CD4-positive, alpha-beta T cell (primary cell): ENCODE measurements around the gene ID1. TPM values are rescaled to one million over a fixed set of nuclear protein-coding genes. Genes with fewer than 3 reads are reported as not detected.
"Not testable (repeated sequence)": the region's sequence is repeated elsewhere in the genome, so short reads cannot be mapped to it uniquely, and the experiment has no call there.

Source experiments
- ATAC-seq: fragments of 200-7000 bp; cut with Tn5 transposase; one replicate; pipeline ENCODE4 v1.10.0; 2022; ENCODE audit warnings: mild to moderate bottlenecking; ENCODE audit not compliant: poor library complexity
- CTCF ChIA-PET: fragments of 350-600 bp; sonication (Branson Sonifier 250); formaldehyde crosslinking; loops from one replicate; lab custom pipeline; 2021; ENCODE audit warnings: antibody characterized with exemption, inconsistent platforms; lab: Charles Lee
- POLR2A ChIA-PET: fragments of 350-600 bp; sonication (Branson Sonifier 250); formaldehyde crosslinking; loops from one replicate; lab custom pipeline; 2021; ENCODE audit warnings: antibody characterized with exemption, inconsistent platforms; lab: Charles Lee
- DNase-seq, 14 experiments: peaks; one replicate each; pipeline ENCODE4 v3.0.0-alpha.2; 2013 to 2020; ENCODE audit warnings: mixed read lengths in 2 of 14
- H3K27ac ChIP-seq, 2 donors: one replicate each; pipeline versions ENCODE4 v1.5.1 to v1.7.0; 2013; ENCODE audit warnings: low read length in 2 of 2, low read depth in 1 of 2, mild to moderate bottlenecking in 1 of 2
- H3K27me3 ChIP-seq, 2 experiments: 1 replicate in 1 of 2; 2 replicates in 1 of 2; pipeline versions ENCODE4 v1.6.1 to v1.7.0; 2013; ENCODE audit warnings: low read length in 2 of 2, control low read depth in 1 of 2, mild to moderate bottlenecking in 1 of 2, moderate library complexity in 1 of 2; ENCODE audit not compliant: insufficient read depth in 2 of 2, control insufficient read depth in 1 of 2
- H3K36me3 ChIP-seq: one replicate; pipeline ENCODE4 v1.6.1; 2013; ENCODE audit warnings: low read length, control low read depth; ENCODE audit not compliant: insufficient read depth
- H3K4me1 ChIP-seq: one replicate; pipeline ENCODE4 v1.6.1; 2013; ENCODE audit warnings: low read length, control low read depth; ENCODE audit not compliant: insufficient read depth
- H3K4me3 ChIP-seq: one replicate; pipeline ENCODE4 v1.5.1; 2013; ENCODE audit warnings: mild to moderate bottlenecking, low read length, moderate library complexity
- H3K9me3 ChIP-seq, 2 experiments: 1 replicate in 1 of 2; 2 replicates in 1 of 2; pipeline versions ENCODE4 v1.6.1 to v1.7.0; 2013; ENCODE audit warnings: low read length in 2 of 2, mild to moderate bottlenecking in 2 of 2, control low read depth in 1 of 2, moderate library complexity in 1 of 2; ENCODE audit not compliant: control insufficient read depth in 1 of 2, insufficient read depth in 1 of 2
- H3K27ac Mint-ChIP-seq: one replicate; pipeline ENCODE4 v1.8.0; 2020; ENCODE audit warnings: mixed read lengths
- H3K27me3 Mint-ChIP-seq: one replicate; pipeline ENCODE4 v1.8.0; 2021; ENCODE audit warnings: mixed read lengths
- H3K36me3 Mint-ChIP-seq: one replicate; pipeline ENCODE4 v1.8.0; 2021; ENCODE audit warnings: low read depth, mixed read lengths
- H3K4me1 Mint-ChIP-seq: one replicate; pipeline ENCODE4 v1.8.0; 2021; ENCODE audit warnings: low read depth, mixed read lengths
- H3K4me3 Mint-ChIP-seq: one replicate; pipeline ENCODE4 v1.8.0; 2020; ENCODE audit warnings: mild to moderate bottlenecking, mixed read lengths
- H3K9me3 Mint-ChIP-seq: one replicate; pipeline ENCODE4 v1.8.0; 2020; ENCODE audit warnings: mixed read lengths
- intact Hi-C, 2 experiments: fragments of 100-400 bp; cut with DNase I in 1 of 2; cut with micrococcal nuclease in 1 of 2; formaldehyde crosslinking; loops; one replicate each; pipeline versions ENCODE4 v1.15.1 to v1.9.0; 2023 to 2025; cut with DNase I, micrococcal nuclease
- total RNA-seq, 174 experiments: library from RNA in 2 of 174; stranded (reverse) in 2 of 174; gene quantifications; one replicate each; pipeline ENCODE4 v1.2.3 and lab custom pipeline; 2021 to 2026
- TF ChIP-seq, protein P1 (sequence below): fragments of 200-600 bp; IDR thresholded peaks from one replicate; pipeline ENCODE4 v1.8.0; 2022; ENCODE audit warnings: antibody characterized with exemption, mild to moderate bottlenecking

ID1 gene
- total RNA-seq, 2 experiments from 2014 or later: 22.8 to 24.2 TPM

DNA sequence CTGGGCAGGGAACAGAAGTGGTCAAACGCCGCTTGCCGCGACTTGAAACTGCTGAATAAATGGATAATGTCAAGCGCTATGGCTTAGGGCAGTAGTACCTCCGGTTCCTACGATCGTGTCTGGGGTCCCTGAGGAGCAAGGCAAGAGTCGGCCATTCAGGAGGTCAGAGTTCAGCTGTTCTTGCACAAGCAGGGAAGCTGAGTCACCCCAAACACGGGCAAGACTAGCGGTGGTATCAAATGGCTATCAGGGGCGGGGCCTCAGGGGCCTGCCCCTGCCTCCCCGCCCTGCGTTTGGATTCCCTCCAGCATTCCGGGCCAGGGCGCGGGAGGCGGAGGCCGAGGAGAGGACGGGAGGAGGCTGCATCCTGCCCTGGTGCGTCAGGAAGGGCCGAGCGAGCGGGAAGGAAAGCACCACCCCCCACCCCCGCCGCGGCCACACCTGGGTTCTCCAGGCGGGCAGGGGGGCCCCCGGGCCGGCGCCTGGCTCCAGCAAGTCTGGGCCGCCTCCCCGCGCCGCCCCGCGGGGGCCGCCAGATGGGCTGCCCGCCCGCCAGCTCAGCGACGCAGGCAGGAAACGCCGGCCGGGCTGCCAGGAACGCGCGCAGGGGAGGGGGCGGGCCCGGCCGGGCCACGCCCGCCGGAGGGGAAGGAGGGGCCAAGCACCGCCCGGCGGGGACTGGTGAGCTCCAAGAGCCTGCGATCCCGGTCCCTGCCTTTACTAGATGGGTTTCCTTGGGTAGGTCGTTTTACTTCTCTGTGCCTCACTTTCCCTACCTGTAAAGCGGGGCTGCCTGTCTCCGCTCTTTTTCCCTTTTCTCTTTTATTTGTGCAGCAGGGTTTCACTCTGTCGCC, 32.2 kb upstream of the ID1 start:
- peak overlapping the region; percentile 89 for H3K27ac Mint-ChIP-seq
- Histone ChIP-seq H3K27ac (peak overlapping the region; percentile 37 to 76), H3K9me3 (no peaks in the 10 kb centered on the region), H3K36me3 (peaks cover 13% of the 10 kb centered on the region), H3K4me3 (peak overlapping the region; percentile 74), H3K4me1 (peaks cover 20% of the 10 kb centered on the region), H3K27me3 (no peaks in the 10 kb centered on the region)
- H3K4me3 Mint-ChIP-seq: peak overlapping the region; percentile 90
- no peaks in the 10 kb centered on the region for H3K27me3 Mint-ChIP-seq
- CTCF ChIA-PET: interaction anchor here (1.1 to 16.9 kb wide), 7 partner anchors 10 to 151 kb away, joined by 3 to 347 read pairs (median 5); partner anchors contain the start of gene ID1
- peaks cover 10% of the 10 kb centered on the region for H3K36me3 Mint-ChIP-seq
- peaks cover 26% of the 10 kb centered on the region for H3K4me1 Mint-ChIP-seq
- ATAC-seq (peak; percentile 89), DNase-seq (peak; percentile 75 to 94 (median 85))
- POLR2A ChIA-PET: interaction anchor here (0.7 to 3.2 kb wide), 18 partner anchors 10 to 151 kb away, joined by 3 to 57 read pairs (median 4); partner anchors contain the start of genes BCL2L1, HM13 and ID1
- no peaks in the 10 kb centered on the region for H3K9me3 Mint-ChIP-seq
- intact Hi-C loops: loop anchor here in 1 of 2 experiments (1.0 to 5.0 kb wide), 2 partner anchors 32 to 149 kb away; partner anchors contain the start of genes BCL2L1 and ID1
- TF ChIP-seq, protein P1, sequence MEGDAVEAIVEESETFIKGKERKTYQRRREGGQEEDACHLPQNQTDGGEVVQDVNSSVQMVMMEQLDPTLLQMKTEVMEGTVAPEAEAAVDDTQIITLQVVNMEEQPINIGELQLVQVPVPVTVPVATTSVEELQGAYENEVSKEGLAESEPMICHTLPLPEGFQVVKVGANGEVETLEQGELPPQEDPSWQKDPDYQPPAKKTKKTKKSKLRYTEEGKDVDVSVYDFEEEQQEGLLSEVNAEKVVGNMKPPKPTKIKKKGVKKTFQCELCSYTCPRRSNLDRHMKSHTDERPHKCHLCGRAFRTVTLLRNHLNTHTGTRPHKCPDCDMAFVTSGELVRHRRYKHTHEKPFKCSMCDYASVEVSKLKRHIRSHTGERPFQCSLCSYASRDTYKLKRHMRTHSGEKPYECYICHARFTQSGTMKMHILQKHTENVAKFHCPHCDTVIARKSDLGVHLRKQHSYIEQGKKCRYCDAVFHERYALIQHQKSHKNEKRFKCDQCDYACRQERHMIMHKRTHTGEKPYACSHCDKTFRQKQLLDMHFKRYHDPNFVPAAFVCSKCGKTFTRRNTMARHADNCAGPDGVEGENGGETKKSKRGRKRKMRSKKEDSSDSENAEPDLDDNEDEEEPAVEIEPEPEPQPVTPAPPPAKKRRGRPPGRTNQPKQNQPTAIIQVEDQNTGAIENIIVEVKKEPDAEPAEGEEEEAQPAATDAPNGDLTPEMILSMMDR: no peak

- peaks cover 8% of the 10 kb centered on the region for H3K36me3 Mint-ChIP-seq
- H3K9me3 ChIP-seq: no peaks in the 10 kb centered on the region
- H3K27me3 ChIP-seq: no peaks in the 10 kb centered on the region
- peak overlapping the region; percentile 86 for H3K4me3 Mint-ChIP-seq
- H3K4me1 Mint-ChIP-seq: peaks cover 26% of the 10 kb centered on the region
- intact Hi-C loops: loop anchor here in 1 of 2 experiments (1.0 to 5.0 kb wide), 2 partner anchors 32 to 149 kb away; partner anchors contain the start of genes BCL2L1 and ID1
- POLR2A ChIA-PET: interaction anchor here (0.7 to 3.2 kb wide), 15 partner anchors 9 to 150 kb away, joined by 3 to 57 read pairs (median 3); partner anchors contain the start of genes HM13 and ID1
- ATAC-seq: no peak
- H3K4me3 ChIP-seq: peak overlapping the region; percentile 74
- DNase-seq: no peak
- peak overlapping the region; percentile 89 for H3K27ac Mint-ChIP-seq
- H3K27me3 Mint-ChIP-seq: no peaks in the 10 kb centered on the region
- H3K4me1 ChIP-seq: peaks cover 20% of the 10 kb centered on the region
- H3K36me3 ChIP-seq: peaks cover 5% of the 10 kb centered on the region
- CTCF ChIA-PET: interaction anchor here (1.1 to 16.9 kb wide), 6 partner anchors 11 to 150 kb away, joined by 3 to 347 read pairs (median 8); no protein-coding TSS in a partner anchor
- TF ChIP-seq, protein P1: no peak
- peak overlapping the region in 1 of 2 donors; percentile 32 for H3K27ac ChIP-seq
- H3K9me3 Mint-ChIP-seq: no peaks in the 10 kb centered on the region
These were observed 31.4 kb upstream of the ID1 start for GRCh38 chr20:31573555-31574321.

DNA sequence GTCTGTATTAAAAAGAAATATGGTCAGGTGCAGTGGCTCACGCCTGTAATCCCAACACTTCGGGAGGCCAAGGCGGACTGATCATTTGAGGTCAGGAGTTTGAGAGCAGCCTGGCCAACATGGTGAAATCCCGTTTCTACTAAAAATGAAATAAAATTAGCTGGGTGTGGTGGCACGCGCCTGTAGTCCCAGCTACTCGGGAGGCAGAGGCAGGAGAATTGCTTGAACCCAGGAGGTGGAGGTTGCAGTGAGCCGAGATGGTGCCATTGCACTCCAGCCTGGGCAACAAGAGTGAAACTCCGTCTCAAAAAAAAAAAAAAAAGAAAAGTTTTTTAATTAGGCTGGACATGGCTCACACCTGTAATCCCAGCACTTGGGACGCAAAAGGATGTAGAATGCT, 30.1 kb upstream of the ID1 start:
- H3K9me3 Mint-ChIP-seq, DNase-seq, H3K4me3 Mint-ChIP-seq, H3K27ac Mint-ChIP-seq, H3K36me3 Mint-ChIP-seq, ATAC-seq, H3K4me3 ChIP-seq, H3K36me3 ChIP-seq, H3K27me3 Mint-ChIP-seq, H3K9me3 ChIP-seq, POLR2A ChIA-PET, H3K27ac ChIP-seq, H3K27me3 ChIP-seq: not testable (repeated sequence)
- H3K4me1 ChIP-seq: peaks cover 20% of the 10 kb centered on the region
- CTCF ChIA-PET: interaction anchor here (16.9 kb wide), 1 partner anchor 36 kb away, joined by 347 read pairs; no protein-coding TSS in a partner anchor
- peaks cover 26% of the 10 kb centered on the region for H3K4me1 Mint-ChIP-seq
- intact Hi-C loops: loop anchor here in 1 of 2 experiments (5.0 kb wide), 1 partner anchor 147 kb away; the partner anchor contains the start of gene BCL2L1
